Stimulated activated CD4-positive, alpha-beta T cell treated with anti-CD3 and anti-CD28 coated beads, TNF-alpha, amount 100 ng/mL, for 4 hours (primary cell): ENCODE measurements around the gene SUPT3H.

Experiments used
- DNase-seq, 3 experiments: peaks; one replicate each; pipeline ENCODE4 v3.0.0-alpha.2; 2020; ENCODE audit warnings: low read depth in 3 of 3

Gene SUPT3H

GRCh38 chr6:45256697-45257695 is 120.7 kb downstream of the SUPT3H start:
- DNase-seq = no peak

- DNase-seq = no peak
Measured at GRCh38 chr6:45255434-45255833, 122.3 kb downstream of the SUPT3H start.

GRCh38 chr6:45254253-45254652 is 123.5 kb downstream of the SUPT3H start:
- DNase-seq = no peak

- no peak for DNase-seq
Measured at GRCh38 chr6:45253453-45253852, 124.3 kb downstream of the SUPT3H start.

- DNase-seq = no peak
Measured at GRCh38 chr6:45231660-45232059, 146.1 kb downstream of the SUPT3H start.

GRCh38 chr6:45229416-45229815 is 148.3 kb downstream of the SUPT3H start:
- no peak for DNase-seq

GRCh38 chr6:45226081-45226480 is 151.7 kb downstream of the SUPT3H start:
- DNase-seq = no peak

- DNase-seq = no peak
Measured at GRCh38 chr6:45222380-45222779, 155.4 kb downstream of the SUPT3H start.

- no peak for DNase-seq
Measured at GRCh38 chr6:45215759-45216158, 162.0 kb downstream of the SUPT3H start.

GRCh38 chr6:45212976-45213375 is 164.8 kb downstream of the SUPT3H start:
- DNase-seq = no peak

GRCh38 chr6:45209762-45210161 is 168.0 kb downstream of the SUPT3H start:
- no peak for DNase-seq

- DNase-seq = no peak
Measured at GRCh38 chr6:45206793-45207492, 170.8 kb downstream of the SUPT3H start.

GRCh38 chr6:45201484-45201883 is 176.2 kb downstream of the SUPT3H start:
- DNase-seq = no peak

- no peak for DNase-seq
Measured at GRCh38 chr6:45200510-45200909, 177.2 kb downstream of the SUPT3H start.

GRCh38 chr6:45199554-45199953 is 178.2 kb downstream of the SUPT3H start:
- DNase-seq = no peak

GRCh38 chr6:45196121-45196520 is 181.6 kb downstream of the SUPT3H start:
- DNase-seq = no peak

- no peak for DNase-seq
Measured at GRCh38 chr6:45195137-45195536, 182.6 kb downstream of the SUPT3H start.

GRCh38 chr6:45192556-45192955 is 185.2 kb downstream of the SUPT3H start:
- no peak for DNase-seq

GRCh38 chr6:45191414-45191813 is 186.3 kb downstream of the SUPT3H start:
- no peak for DNase-seq

- DNase-seq = no peak
Measured at GRCh38 chr6:45187836-45188235, 189.9 kb downstream of the SUPT3H start.

- DNase-seq = no peak
Measured at GRCh38 chr6:45185403-45186251, 192.1 kb downstream of the SUPT3H start.

- no peak for DNase-seq
Measured at GRCh38 chr6:45184937-45185336, 192.8 kb downstream of the SUPT3H start.
